KBM-7 (cell line): ENCODE measurements around the gene GYG1.
"Not testable (repeated sequence)": the region's sequence is repeated elsewhere in the genome, so short reads cannot be mapped to it uniquely, and the experiment has no call there.

ENCODE experiments used
- DNase-seq: peaks from one replicate; pipeline ENCODE4 v3.0.0-alpha.2; 2015
- in situ Hi-C: fragments of 300-500 bp; cut with MboI; formaldehyde crosslinking; loops from 2 replicates; pipeline ENCODE4 v1.14.3; 2020; ENCODE audit warnings: low sequenced_read_pairs, low pct_unique_long_range_greater_than_20kb, mixed read lengths

GYG1 gene

GRCh38 chr3:148974726-148975125 lies 16.6 kb upstream of the GYG1 start:
- DNase-seq: no peak
- in situ Hi-C loops: loop anchor here (25.0 kb wide), 2 partner anchors 288 to 513 kb away; no protein-coding TSS in a partner anchor

- DNase-seq: no peak
- in situ Hi-C loops: no loop called here
Measured at GRCh38 chr3:148975248-148975647, 16.1 kb upstream of the GYG1 start.

DNA sequence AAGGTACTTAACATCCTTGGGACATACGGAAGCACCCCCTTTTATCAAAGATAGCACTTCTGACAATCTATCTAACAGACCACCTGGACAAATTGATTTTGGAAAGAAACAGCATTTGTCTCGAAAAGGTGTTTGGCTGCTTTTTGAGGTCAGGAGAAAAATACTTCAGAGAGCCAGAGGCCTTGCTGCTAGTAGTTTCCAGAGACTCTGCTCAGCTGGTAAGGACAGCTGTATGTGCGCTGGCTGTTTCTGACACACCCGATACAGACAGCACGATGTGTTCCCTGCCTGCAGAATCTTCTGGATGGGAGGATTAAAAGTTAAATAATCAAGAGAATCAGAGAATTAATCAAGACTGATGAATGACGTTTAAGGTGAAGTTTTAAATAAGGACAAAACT lies 15.6 kb upstream of the GYG1 start:
- in situ Hi-C loops: no loop called here
- DNase-seq: no peak

GRCh38 chr3:148981273-148981672 lies 10.1 kb upstream of the GYG1 start:
- DNase-seq: no peak
- in situ Hi-C loops: no loop called here

- in situ Hi-C loops, DNase-seq: not testable (repeated sequence)
Measured at GRCh38 chr3:148987551-148987950, 3.8 kb upstream of the GYG1 start.

DNA sequence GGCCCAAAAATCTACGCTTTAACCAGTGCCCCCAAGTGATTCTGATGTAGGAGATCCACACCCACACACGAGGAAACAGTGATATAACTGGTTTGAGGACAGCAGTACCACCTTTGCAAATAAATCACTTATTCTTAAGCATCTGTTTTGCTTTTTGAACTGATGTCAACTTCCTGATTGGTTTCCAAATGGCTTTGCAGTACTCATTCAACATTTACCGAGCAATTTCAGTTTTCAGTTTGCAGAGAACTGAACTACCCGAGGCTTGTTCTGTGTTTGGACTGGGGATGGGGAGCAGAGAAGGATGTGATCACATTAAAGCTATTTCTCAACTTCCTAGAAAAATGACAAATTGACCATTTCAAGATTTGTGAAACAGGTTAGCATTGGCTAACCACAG lies 1.1 kb upstream of the GYG1 start:
- DNase-seq: peak; percentile 8
- in situ Hi-C loops: no loop called here

DNA sequence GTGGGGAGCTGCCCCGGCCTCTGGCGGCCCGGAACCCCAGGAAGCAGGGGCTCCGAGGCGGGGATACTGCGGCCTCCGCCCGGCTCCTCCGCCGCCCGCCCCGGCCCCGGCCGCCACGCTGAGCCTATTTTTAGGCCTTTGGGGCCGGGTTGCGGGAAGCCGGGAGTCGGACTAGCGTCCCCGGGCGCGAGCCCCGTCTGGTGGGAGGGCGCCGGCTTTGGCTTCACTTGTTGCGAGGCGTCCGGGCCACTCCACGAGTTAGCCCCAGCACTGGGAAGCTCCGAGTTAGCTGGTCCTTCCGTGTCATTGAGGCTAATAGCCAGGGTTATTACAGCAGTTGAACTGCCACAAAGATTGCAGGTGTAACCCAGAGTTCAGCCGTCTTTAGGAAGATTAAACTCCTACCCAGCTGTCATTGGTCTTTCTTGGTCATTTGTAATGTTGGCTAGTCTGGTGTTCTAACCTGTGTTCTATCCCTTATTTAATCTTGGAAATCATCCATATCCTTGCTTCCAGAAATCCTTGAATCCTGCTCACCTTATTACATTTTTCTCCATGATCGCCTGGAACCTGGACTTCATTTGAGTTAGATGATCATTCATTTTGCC lies 791 bp downstream of the GYG1 start:
- in situ Hi-C loops: no loop called here
- peak; percentile 41 for DNase-seq

DNA sequence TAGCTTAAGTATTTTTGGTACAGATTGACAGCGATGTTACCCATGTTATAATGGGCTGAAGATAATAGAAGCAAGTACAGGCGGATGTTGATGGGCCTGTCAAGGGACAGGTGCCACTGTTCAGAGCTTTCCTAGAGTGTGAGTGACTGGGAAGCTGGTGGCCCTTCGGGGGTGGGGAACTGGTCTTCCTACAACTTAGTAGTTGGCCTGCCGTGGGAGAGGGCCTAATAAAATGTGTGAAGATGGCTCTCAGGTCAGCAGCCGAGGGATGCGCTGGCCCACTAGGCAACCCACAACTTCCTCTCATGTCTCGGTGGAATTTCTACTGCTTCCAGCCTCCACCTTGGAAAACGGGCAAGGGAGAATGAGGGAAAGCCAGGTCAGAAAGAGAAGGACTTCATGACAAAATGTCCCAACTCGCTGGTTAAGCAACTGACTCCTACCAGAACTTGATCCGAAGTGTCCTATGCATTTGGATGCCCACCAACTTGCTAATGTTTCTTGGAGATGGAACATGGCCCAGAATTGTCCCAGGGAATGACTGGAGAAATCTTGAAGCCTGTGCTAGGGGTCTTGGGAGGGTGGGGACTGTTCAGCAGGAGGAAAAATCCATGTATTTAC lies 1.4 kb downstream of the GYG1 start:
- no peak for DNase-seq
- in situ Hi-C loops: no loop called here

- DNase-seq: no peak
- in situ Hi-C loops: no loop called here
Measured at GRCh38 chr3:148997623-148998022, 6.3 kb downstream of the GYG1 start.

DNA sequence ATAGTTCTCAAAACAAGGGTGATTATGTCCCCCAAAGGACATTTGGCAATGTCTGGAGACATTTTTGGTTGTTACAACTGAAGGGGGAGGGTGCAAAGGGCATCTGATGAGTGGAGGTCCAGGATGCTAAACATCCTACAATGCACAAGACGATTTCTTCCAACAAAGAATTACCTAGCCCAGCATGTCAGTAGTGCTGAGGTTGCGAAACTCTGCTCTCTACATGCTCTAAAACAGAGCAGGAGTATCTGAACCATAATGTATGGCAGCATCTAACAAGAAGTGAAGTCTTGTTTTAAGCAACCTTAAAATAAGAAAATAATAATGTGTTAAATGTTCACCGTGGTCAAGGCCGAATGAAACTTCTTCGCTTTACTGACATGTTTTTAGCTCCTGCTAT lies 7.0 kb downstream of the GYG1 start:
- in situ Hi-C loops: no loop called here
- no peak for DNase-seq

GRCh38 chr3:148998715-148999423 lies 7.5 kb downstream of the GYG1 start:
- DNase-seq: no peak
- in situ Hi-C loops: no loop called here

GRCh38 chr3:148999806-149000205 lies 8.5 kb downstream of the GYG1 start:
- no peak for DNase-seq
- in situ Hi-C loops: no loop called here

DNA sequence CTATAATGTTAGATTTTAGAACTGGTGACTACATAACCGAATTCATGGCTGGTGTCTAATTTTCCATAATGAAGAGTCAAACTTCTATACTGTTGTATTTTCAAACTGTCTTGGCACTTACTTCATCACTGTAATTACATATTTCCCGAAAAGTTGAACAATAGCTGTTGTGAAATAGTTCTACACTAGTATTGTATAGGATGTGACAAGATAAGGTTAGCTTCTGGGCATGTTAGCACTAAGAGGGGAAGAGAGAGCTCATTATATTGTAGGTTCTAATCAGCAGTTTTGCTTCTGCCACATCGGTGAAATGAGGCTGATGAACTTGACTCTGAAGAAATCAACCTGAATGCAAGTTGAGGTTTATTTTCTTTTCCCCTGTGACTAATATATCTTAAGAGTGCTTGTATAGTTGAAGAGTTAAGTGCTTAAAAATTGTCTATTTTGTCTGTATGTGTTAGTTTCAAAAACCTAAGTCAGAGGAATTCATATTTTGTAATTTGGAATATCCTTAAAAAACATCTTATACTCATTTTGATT lies 8.9 kb downstream of the GYG1 start:
- in situ Hi-C loops: no loop called here
- DNase-seq: no peak

GRCh38 chr3:149001727-149002126 lies 10.4 kb downstream of the GYG1 start:
- in situ Hi-C loops: no loop called here

GRCh38 chr3:149003653-149004305 lies 12.4 kb downstream of the GYG1 start:
- in situ Hi-C loops: no loop called here
- no peak for DNase-seq

More at GRCh38 chr3:149001727-149002126, 10.4 kb downstream of the GYG1 start:
- DNase-seq: no peak

DNA sequence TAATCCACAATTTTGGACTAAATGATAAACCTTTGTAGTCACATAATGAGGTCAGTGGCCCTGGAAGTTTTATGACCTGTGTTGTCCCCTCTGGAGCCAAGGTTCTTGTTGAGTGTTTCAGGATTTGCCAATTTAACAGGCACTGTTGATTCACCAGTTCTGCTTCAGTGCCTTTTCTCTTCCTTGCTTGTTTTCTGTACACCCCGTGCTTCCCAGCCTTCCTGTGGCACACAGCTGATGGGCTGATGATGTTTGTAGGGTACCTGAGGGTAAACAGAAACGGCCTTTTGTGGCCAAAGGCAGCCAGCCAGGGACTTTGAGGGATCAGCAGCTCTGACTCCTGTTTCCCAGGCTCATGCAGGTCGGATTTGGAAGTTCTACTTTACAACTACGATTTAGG lies 13.3 kb downstream of the GYG1 start:
- no peak for DNase-seq
- in situ Hi-C loops: no loop called here

DNA sequence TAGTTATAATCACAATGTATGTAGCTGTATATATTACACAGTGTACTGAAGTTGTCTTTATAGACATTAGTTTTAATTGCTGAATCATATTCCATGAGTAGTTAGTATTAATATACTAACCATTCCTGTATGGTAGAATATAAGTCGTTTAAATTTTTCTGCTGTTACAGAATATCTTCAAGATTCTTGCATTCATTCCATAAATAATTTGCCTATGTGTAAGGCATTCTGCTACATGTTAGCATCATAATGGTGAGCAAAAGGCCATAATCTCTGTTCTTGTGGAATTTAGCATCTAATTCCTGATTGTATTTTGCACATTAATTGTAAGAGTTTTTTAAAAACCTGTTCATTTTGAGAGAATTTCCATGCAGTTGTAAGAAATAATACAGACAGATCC lies 14.1 kb downstream of the GYG1 start:
- DNase-seq: no peak
- in situ Hi-C loops: no loop called here

DNA sequence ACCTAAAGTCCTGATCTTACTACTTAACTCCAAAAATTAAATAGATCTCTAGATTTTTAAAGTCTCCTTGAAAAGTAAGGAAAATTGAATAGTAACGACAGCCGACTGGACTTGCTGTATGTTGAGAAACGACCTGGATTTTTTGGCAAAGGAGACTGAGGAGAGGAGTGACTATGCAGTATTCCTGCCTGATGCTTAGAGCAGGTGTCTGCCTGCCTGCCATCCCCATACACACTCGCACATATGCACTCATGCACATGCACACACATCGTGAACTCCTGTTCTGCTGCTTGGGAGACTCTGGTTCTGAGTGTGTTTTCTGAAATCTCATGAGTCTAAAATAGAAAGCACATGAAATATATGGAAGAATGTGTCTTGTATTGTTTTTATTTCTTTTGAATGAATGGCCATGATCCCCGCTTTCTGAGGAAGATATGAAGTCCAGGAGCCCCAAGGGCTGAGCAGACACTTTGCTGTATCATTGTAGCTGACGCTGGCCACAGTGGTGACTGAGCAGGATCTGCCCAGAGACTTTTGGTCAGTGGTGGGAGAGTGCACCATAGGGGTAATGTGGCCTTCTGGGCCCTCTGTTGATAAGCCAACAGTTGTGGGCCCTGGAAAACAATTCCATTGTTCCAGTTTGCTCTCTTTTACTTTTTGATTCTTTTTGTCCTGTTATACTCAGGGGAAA lies 16.4 kb downstream of the GYG1 start:
- in situ Hi-C loops: no loop called here
- DNase-seq: no peak

GRCh38 chr3:149009732-149010131 lies 18.4 kb downstream of the GYG1 start:
- DNase-seq: peak; percentile 20
- in situ Hi-C loops: no loop called here
